Osteoblast (primary cell): ENCODE results near the gene SLC16A6. TPM values are rescaled to one million over a fixed set of nuclear protein-coding genes. Genes with fewer than 3 reads are reported as not detected.

Experiments
- DNase-seq: peaks from one replicate; pipeline ENCODE4 v3.0.0; 2011; ENCODE audit warnings: low spot score, mixed read lengths; ENCODE audit not compliant: insufficient read length; ENCODE audit errors: missing footprints
- H2AFZ ChIP-seq: 2 replicates; pipeline ENCODE4 v1.6.0; 2011; ENCODE audit warnings: mild to moderate bottlenecking, low read length
- H3K27ac ChIP-seq: 2 replicates; pipeline ENCODE4 v1.5.1; 2011; ENCODE audit warnings: mild to moderate bottlenecking, low read depth, low read length, moderate library complexity
- H3K27me3 ChIP-seq: 2 replicates; pipeline ENCODE4 v1.6.0; 2012; ENCODE audit warnings: mild to moderate bottlenecking, control low read depth, inconsistent platforms, low read length, moderate library complexity; ENCODE audit not compliant: insufficient read depth
- H3K36me3 ChIP-seq: 2 replicates; pipeline ENCODE4 v1.5.1; 2011; ENCODE audit warnings: mild to moderate bottlenecking, low read length, control low read depth, moderate library complexity; ENCODE audit not compliant: insufficient read depth
- H3K4me1 ChIP-seq: 2 replicates; pipeline ENCODE4 v1.5.1; 2011; ENCODE audit warnings: mild to moderate bottlenecking, low read length, control low read depth, moderate library complexity; ENCODE audit not compliant: insufficient read depth
- H3K4me2 ChIP-seq: 2 replicates; pipeline ENCODE4 v1.6.0; 2011; ENCODE audit warnings: mild to moderate bottlenecking, low read length; ENCODE audit not compliant: insufficient read depth
- H3K4me3 ChIP-seq: fragments of 200-600 bp; sonication (generic); 3 replicates; pipeline ENCODE4 v1.5.1; 2012; ENCODE audit warnings: mild to moderate bottlenecking, low read length, inconsistent platforms; ENCODE audit not compliant: insufficient read depth
- H3K79me2 ChIP-seq: 2 replicates; pipeline ENCODE4 v1.6.0; 2012; ENCODE audit warnings: mild to moderate bottlenecking, low read length, control low read depth, inconsistent platforms; ENCODE audit not compliant: insufficient read depth
- H3K9me3 ChIP-seq: 2 replicates; pipeline ENCODE4 v1.5.1; 2011; ENCODE audit warnings: low read depth, low read length, control low read depth
- H4K20me1 ChIP-seq: 2 replicates; pipeline ENCODE4 v1.6.0; 2012; ENCODE audit warnings: mild to moderate bottlenecking, low read length, control low read depth; ENCODE audit not compliant: insufficient read depth
- CTCF ChIP-seq: IDR thresholded peaks from 2 replicates; pipeline ENCODE4 v1.5.1; 2011; ENCODE audit warnings: mild to moderate bottlenecking, low read depth, low read length, moderate library complexity; ENCODE audit errors: extremely low read depth
- total RNA-seq: library from RNA; depleted of rRNA; stranded (reverse); fragments of >200 nt; gene quantifications from 2 replicates; pipeline ENCODE4 v1.2.3, GENCODE V29; 2012

Gene SLC16A6
- total RNA-seq, 1 donor, result 1.4 TPM

GRCh38 chr17:68301438-68301959, 10.6 kb upstream of the SLC16A6 start:
- no peak for TF ChIP-seq CTCF
- Histone ChIP-seq H3K27me3 (no peaks in the 10 kb centered on the region), H3K27ac (no peak overlapping the region), H3K4me3 (no peak overlapping the region), H4K20me1 (no peaks in the 10 kb centered on the region), H3K36me3 (no peaks in the 10 kb centered on the region), H2AFZ (no peak overlapping the region), H3K4me1 (peaks cover 2% of the 10 kb centered on the region), H3K4me2 (no peak overlapping the region), H3K79me2 (no peaks in the 10 kb centered on the region), H3K9me3 (no peaks in the 10 kb centered on the region)
- peak; percentile 31 for DNase-seq

- H2AFZ ChIP-seq, result no peak overlapping the region
- H3K27me3 ChIP-seq, result no peaks in the 10 kb centered on the region
- H3K9me3 ChIP-seq, result no peaks in the 10 kb centered on the region
- H4K20me1 ChIP-seq, result no peaks in the 10 kb centered on the region
- H3K4me3 ChIP-seq, result no peak overlapping the region
- H3K36me3 ChIP-seq, result no peaks in the 10 kb centered on the region
- no peak overlapping the region for H3K27ac ChIP-seq
- TF ChIP-seq CTCF, result no peak
- H3K4me2 ChIP-seq, result no peak overlapping the region
- no peak for DNase-seq
- peaks cover 2% of the 10 kb centered on the region for H3K4me1 ChIP-seq
- no peaks in the 10 kb centered on the region for H3K79me2 ChIP-seq
Observed at GRCh38 chr17:68299817-68300216, 8.9 kb upstream of the SLC16A6 start.

GRCh38 chr17:68298601-68299000, 7.7 kb upstream of the SLC16A6 start:
- Histone ChIP-seq H3K4me2 (no peak overlapping the region), H3K79me2 (no peaks in the 10 kb centered on the region), H4K20me1 (no peaks in the 10 kb centered on the region), H3K9me3 (no peaks in the 10 kb centered on the region), H2AFZ (no peak overlapping the region), H3K36me3 (no peaks in the 10 kb centered on the region), H3K4me1 (peaks cover 2% of the 10 kb centered on the region), H3K27me3 (peaks cover 2% of the 10 kb centered on the region), H3K27ac (no peak overlapping the region), H3K4me3 (no peak overlapping the region)
- no peak for TF ChIP-seq CTCF
- DNase-seq, result no peak

- H3K9me3 ChIP-seq, result no peaks in the 10 kb centered on the region
- no peak overlapping the region for H2AFZ ChIP-seq
- no peaks in the 10 kb centered on the region for H3K79me2 ChIP-seq
- no peak overlapping the region for H3K27ac ChIP-seq
- H3K36me3 ChIP-seq, result no peaks in the 10 kb centered on the region
- no peak overlapping the region for H3K4me3 ChIP-seq
- no peak for DNase-seq
- H3K4me1 ChIP-seq, result peaks cover 7% of the 10 kb centered on the region
- no peak overlapping the region for H3K4me2 ChIP-seq
- no peak for TF ChIP-seq CTCF
- H3K27me3 ChIP-seq, result peaks cover 3% of the 10 kb centered on the region
- no peaks in the 10 kb centered on the region for H4K20me1 ChIP-seq
Observed at GRCh38 chr17:68297195-68297594, 6.3 kb upstream of the SLC16A6 start.
